OCI-LY3 (cell line): ENCODE results near the gene DENND2A.

Experiments used
- H2AFZ ChIP-seq: fragments of 200-600, 300-600 bp; shearing (Covaris generic); 2 replicates; pipeline ENCODE4 v1.6.0; 2014; ENCODE audit warnings: antibody characterized with exemption, low read depth, low read length
- H3K27ac ChIP-seq: fragments of 200-600, 300-600 bp; sonication (generic); 2 replicates; pipeline ENCODE4 v1.5.1; 2014; ENCODE audit warnings: mild to moderate bottlenecking, low read length, moderate library complexity, mixed read lengths
- H3K27me3 ChIP-seq: fragments of 200-600, 300-600 bp; sonication (generic); 2 replicates; pipeline ENCODE4 v1.6.1; 2014; ENCODE audit warnings: low read depth, low read length, mixed read lengths
- H3K36me3 ChIP-seq: fragments of 200-600, 300-600 bp; sonication (generic); replicated peaks from 2 replicates; pipeline ENCODE3; 2014; ENCODE audit warnings: low read depth, low read length, mixed read lengths
- H3K4me1 ChIP-seq: fragments of 300-600, 200-600 bp; sonication (generic); 2 replicates; pipeline ENCODE4 v1.6.1; 2014; ENCODE audit warnings: low read length, mixed read lengths
- H3K4me2 ChIP-seq: fragments of 200-600, 300-600 bp; sonication (generic); 2 replicates; pipeline ENCODE4 v1.6.1; 2014; ENCODE audit warnings: low read length, mixed read lengths
- H3K4me3 ChIP-seq: fragments of 300-600, 200-600 bp; sonication (generic); 2 replicates; pipeline ENCODE4 v1.5.1; 2014; ENCODE audit warnings: antibody characterized with exemption, mild to moderate bottlenecking, low read length, moderate library complexity
- H3K79me2 ChIP-seq: fragments of 300-600, 200-600 bp; shearing (Covaris generic); 2 replicates; pipeline ENCODE4 v1.6.1; 2014; ENCODE audit warnings: mild to moderate bottlenecking, low read length, mixed read lengths
- H3K9ac ChIP-seq: fragments of 300-600, 200-600 bp; shearing (Covaris generic); 2 replicates; pipeline ENCODE4 v1.6.0; 2014; ENCODE audit warnings: mild to moderate bottlenecking, low read length, moderate library complexity
- H3K9me3 ChIP-seq: fragments of 200-600, 300-600 bp; shearing (Covaris generic); 2 replicates; pipeline ENCODE4 v1.6.1; 2014; ENCODE audit warnings: low read length, mixed read lengths; ENCODE audit not compliant: insufficient read depth
- H4K20me1 ChIP-seq: fragments of 200-600, 300-600 bp; sonication (generic); 2 replicates; pipeline ENCODE4 v1.6.1; 2016; ENCODE audit warnings: low read length, mixed read lengths; ENCODE audit not compliant: insufficient read depth
- EZH2phosphoT487 ChIP-seq: fragments of 200-600 bp; shearing (Covaris generic); IDR thresholded peaks from 2 replicates; pipeline ENCODE4 v1.6.1; 2018; ENCODE audit warnings: antibody characterized with exemption, mixed run types, low read depth
- TF ChIP-seq, protein P1 (sequence below): fragments of 200-600, 300-600 bp; sonication (generic); IDR thresholded peaks from 2 replicates; pipeline ENCODE4 v1.5.1; 2014; ENCODE audit warnings: antibody characterized with exemption, low read length, low read depth

DENND2A gene

DNA sequence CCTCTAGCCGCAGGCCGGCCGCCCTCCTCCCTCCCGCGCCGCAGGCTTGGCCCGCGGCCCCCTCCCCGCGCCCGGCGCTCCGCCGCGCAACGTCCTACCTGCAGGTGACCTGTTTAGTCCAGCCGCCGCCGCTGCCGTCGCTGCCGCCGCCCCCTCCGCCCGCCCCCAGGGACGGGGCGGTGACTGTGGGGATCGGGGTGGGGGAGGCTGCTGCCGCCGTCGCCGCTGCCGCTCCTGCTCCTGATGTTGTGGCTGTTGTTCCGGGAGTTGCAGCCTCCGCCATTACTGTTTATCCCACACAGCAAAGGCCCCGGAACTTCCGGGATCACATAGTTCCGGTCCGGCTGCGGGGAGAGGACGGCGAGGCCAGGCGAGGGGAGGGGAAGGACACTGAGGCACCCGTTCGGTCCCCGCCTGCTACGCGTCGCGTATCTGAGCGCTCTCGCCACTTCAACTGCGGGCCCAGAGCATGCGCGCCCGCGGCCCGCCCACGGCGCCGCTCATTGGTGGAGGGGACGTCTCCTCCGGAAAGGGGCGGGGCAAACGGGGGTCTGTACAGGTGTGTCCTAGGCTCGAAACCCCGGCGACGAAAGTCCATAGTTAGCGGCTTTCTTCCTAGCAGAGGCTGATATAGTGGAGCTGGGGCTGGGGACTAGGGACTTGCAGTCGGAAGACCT is 161.4 kb downstream of the DENND2A start, which contains the start of gene MKRN1:
TSS of gene MKRN1 (minus strand) at position 444 of the 677 bp plus-strand sequence. CDS start at position 283, 161 bp downstream.
- peaks cover 49% of the 10 kb centered on the region for H3K79me2 ChIP-seq

GRCh38 chr7:140478246-140479061 is 162.2 kb downstream of the DENND2A start:
- Histone ChIP-seq H3K36me3 (no peaks in the 10 kb centered on the region), H3K4me2 (peak overlapping the region; percentile 99), H2AFZ (peak overlapping the region; percentile 3; the same call in 1 of the 2 replicates), H3K4me3 (peak overlapping the region; percentile 90), H3K79me2 (peaks cover 57% of the 10 kb centered on the region), H4K20me1 (peaks cover 40% of the 10 kb centered on the region), H3K4me1 (peaks cover 17% of the 10 kb centered on the region), H3K9me3 (no peaks in the 10 kb centered on the region), H3K27ac (peak overlapping the region; percentile 74), H3K9ac (peak overlapping the region; percentile 78), H3K27me3 (0 out of 2 replicates have a peak, but pooled peaks cover 1% of the 10 kb centered on the region)
- TF ChIP-seq EZH2phosphoT487: no peak
- TF ChIP-seq, protein P1, sequence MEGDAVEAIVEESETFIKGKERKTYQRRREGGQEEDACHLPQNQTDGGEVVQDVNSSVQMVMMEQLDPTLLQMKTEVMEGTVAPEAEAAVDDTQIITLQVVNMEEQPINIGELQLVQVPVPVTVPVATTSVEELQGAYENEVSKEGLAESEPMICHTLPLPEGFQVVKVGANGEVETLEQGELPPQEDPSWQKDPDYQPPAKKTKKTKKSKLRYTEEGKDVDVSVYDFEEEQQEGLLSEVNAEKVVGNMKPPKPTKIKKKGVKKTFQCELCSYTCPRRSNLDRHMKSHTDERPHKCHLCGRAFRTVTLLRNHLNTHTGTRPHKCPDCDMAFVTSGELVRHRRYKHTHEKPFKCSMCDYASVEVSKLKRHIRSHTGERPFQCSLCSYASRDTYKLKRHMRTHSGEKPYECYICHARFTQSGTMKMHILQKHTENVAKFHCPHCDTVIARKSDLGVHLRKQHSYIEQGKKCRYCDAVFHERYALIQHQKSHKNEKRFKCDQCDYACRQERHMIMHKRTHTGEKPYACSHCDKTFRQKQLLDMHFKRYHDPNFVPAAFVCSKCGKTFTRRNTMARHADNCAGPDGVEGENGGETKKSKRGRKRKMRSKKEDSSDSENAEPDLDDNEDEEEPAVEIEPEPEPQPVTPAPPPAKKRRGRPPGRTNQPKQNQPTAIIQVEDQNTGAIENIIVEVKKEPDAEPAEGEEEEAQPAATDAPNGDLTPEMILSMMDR: no peak

More for the DNA sequence above, 161.4 kb downstream of the DENND2A start, which contains the start of gene MKRN1:
- peak within 1 kb of the TSS; percentile 74 for H3K27ac ChIP-seq
- H4K20me1 ChIP-seq: peaks cover 36% of the 10 kb centered on the region
- H3K4me1 ChIP-seq: peaks cover 17% of the 10 kb centered on the region
- H3K36me3 ChIP-seq: no peaks in the 10 kb centered on the region
- peak within 1 kb of the TSS; percentile 99 for H2AFZ ChIP-seq
- peak within 1 kb of the TSS; percentile 99 for H3K4me2 ChIP-seq
- TF ChIP-seq, protein P1: no peak
- no peak for TF ChIP-seq EZH2phosphoT487
- peak within 1 kb of the TSS; percentile 90 for H3K4me3 ChIP-seq
- H3K9me3 ChIP-seq: no peaks in the 10 kb centered on the region
- H3K27me3 ChIP-seq: 0 out of 2 replicates have a peak, but pooled peaks cover 2% of the 10 kb centered on the region
- peak within 1 kb of the TSS; percentile 78 for H3K9ac ChIP-seq

GRCh38 chr7:140476698-140477261 is 163.8 kb downstream of the DENND2A start:
- 0 out of 2 replicates have a peak overlapping the region, but pooled peaks have one; percentile 74 for H3K27ac ChIP-seq
- H3K4me3 ChIP-seq: peak overlapping the region; percentile 90
- peak overlapping the region; percentile 78; the same call in 1 of the 2 replicates for H3K9ac ChIP-seq
- H3K4me2 ChIP-seq: peak overlapping the region; percentile 99
- H4K20me1 ChIP-seq: peaks cover 57% of the 10 kb centered on the region
- H3K9me3 ChIP-seq: no peaks in the 10 kb centered on the region
- H2AFZ ChIP-seq: no peak overlapping the region
- TF ChIP-seq, protein P1: no peak
- TF ChIP-seq EZH2phosphoT487: no peak
- H3K4me1 ChIP-seq: peaks cover 17% of the 10 kb centered on the region
- H3K36me3 ChIP-seq: no peaks in the 10 kb centered on the region
- H3K27me3 ChIP-seq: no peaks in the 10 kb centered on the region
- H3K79me2 ChIP-seq: peaks cover 74% of the 10 kb centered on the region
